ENCODE results near the gene NR6A1.

Gene NR6A1

GRCh38 chr9:124512806-124513204 lies 258.3 kb downstream of the NR6A1 start:
- no peak for DNase-seq

GRCh38 chr9:124511891-124512805 lies 259.0 kb downstream of the NR6A1 start:
- DNase-seq, result no peak

- no peak for DNase-seq
Measured at GRCh38 chr9:124511426-124511840, 259.7 kb downstream of the NR6A1 start.

DNA sequence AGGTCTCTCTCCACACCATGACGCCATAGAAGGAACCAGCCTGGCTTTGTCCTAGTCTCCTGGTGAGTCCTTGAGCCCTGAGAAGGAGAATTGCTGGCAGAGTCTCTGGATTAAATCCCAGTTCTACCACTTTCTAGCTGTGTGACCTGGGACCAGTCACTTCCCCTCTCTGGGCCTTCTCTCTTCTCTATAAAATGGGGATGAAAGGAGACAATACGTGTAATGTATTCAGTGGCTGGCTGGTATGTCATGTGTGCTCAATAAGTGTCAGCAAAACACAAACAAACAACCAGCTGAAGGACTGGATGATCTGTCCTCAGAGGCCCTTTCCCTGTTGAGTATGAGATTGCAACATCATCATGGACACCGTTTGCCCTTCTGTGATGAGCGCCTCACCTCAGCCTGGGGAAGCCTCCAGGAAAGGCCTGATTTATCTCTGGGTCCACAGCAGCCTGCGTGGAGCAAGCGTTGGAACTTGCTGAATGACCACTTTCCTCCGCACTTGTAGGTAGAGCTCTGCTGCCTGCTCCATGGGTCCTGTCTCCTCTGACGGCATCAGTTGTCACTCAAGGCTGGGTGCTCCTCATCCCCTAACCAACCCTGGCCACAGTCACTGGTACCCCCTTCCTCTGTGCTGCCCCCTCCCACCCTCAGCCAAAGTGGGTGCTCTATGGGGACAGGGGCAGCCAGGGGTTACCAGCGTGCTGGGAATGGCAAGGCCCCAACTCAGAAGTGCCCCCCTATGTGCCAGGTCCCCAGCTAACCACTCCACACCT lies 260.3 kb downstream of the NR6A1 start:
- DNase-seq, result no peak

GRCh38 chr9:124507880-124508423 lies 263.2 kb downstream of the NR6A1 start:
- no peak for DNase-seq

- DNase-seq, result no peak
Measured at GRCh38 chr9:124506931-124507879, 263.9 kb downstream of the NR6A1 start, which contains the start of gene NR5A1. NR5A1 (minus strand) TSS chr9:124507399; CDS start chr9:124503395, 4,004 bp downstream.

DNA sequence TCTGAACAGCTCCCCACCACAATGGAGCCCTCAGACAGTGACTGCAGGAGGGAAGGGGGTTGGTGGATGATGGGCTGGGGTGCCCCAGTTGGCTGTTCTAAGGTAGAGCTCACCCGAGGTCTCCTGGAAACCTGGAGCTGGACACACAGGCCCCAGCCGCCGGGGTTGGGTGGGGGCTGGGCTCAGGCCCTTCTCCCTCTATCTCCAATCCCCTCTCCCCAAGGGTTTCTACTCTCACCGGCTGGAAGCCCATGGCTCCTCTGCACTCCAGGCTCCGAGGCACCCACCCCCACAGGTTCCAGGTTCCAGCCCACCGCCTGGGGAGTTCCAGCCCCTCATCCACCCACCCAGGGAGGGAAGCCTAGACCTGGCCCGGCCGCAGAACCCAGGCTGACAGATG lies 264.7 kb downstream of the NR6A1 start:
- no peak for DNase-seq

GRCh38 chr9:124505901-124506346 lies 265.2 kb downstream of the NR6A1 start:
- DNase-seq, result no peak

- no peak for DNase-seq
Measured at GRCh38 chr9:124505006-124505900, 265.9 kb downstream of the NR6A1 start.

DNA sequence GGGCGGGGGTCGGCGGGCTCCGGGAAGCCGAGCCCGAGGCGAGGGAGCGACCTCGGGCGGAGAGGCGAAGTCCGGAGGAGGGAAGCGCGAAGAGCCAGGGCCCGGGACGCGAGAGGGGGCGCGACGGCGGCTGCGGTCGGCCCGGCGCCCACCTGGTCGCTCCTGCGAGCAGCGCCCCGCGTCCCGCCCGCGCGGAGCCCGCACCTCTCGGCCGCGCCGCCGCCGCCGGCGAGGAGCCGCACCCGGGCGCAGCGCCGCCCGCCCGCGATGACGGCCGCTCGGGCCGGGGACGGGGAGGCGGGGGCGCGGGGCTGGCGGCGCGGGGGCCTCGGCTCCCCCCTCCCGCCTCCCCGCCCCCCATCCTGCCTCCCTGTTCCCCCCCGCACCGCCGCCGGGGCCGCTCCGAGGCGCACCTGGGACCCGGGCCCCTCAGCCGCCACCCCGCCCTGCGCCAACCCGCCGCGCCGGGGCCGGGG lies 266.5 kb downstream of the NR6A1 start:
- no peak for DNase-seq

GRCh38 chr9:124503713-124504529 lies 267.2 kb downstream of the NR6A1 start:
- no peak for DNase-seq

DNA sequence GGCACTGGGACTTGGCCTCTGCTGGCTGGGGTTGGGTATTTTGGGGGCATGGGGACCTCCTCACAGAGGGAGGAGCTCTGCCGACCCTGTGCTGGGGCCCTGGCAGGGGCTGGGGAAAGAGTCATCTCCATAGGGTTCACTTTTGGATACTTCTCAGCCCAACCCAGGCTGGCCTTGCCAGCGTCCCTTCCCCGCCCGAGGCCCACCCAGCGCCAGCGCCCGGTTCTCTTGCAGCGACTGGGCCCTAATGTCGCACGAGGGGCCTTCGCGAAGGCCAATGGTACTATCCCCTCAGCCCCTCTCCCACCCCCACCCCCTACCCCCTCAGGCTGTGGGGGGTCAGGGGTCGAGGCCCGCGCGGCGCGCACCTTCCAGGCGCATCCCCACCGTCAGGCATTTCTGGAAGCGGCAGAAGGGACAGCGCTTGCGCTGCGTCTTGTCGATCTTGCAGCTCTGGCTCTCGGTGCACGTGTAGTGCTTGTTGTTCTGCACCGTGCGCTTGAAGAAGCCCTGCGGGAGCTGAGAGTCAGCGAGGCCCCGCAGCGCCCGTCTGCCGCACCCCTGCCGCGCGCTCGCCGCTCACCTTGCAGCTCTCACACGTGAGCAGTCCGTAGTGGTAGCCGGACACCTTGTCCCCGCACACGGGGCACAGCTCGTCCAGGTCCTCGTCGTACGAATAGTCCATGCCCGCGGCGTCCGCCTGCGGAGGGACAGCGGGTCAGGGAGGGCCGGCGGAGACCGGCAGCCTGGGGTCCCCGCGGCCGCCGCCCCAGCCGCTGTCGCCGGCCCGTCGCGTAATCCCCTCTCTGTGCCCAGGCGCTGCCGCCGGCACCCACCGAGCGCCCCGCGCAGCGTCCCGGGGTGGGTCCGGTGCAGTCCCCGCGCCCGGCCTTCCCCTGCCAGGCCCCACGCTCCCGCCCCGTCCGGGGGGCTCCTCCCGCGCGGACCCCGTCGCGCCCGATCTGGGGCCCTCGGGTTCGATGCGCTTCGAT lies 268.1 kb downstream of the NR6A1 start:
- no peak for DNase-seq

DNA sequence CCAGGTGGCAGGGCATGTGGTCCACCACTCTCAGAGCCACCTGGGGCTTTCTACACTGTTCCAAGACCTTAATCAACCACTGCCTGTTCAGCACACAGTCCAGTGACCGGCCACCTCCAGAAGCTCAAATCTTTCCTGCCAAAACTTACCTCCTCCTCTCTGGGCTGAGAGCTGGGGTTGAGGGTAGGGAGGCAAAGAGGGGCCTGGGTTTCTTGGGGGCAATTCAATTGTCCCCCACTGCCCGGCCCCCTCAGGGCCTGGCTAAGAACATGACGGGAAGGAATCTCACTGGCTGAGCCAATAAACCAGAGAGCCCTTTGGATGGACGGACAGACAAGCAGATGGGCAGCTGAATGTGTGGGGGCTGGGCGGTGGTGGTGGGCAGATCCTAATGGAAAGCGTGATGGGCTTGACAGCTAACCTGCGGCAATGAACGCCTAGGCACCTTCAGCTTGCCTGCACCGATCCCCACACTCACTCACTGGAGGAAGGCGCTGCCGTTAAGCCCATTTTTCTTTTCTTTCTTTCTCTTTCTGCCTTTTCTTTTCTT lies 269.3 kb downstream of the NR6A1 start:
- DNase-seq, result no peak

GRCh38 chr9:124500796-124501611 lies 270.1 kb downstream of the NR6A1 start:
- DNase-seq, result no peak

DNA sequence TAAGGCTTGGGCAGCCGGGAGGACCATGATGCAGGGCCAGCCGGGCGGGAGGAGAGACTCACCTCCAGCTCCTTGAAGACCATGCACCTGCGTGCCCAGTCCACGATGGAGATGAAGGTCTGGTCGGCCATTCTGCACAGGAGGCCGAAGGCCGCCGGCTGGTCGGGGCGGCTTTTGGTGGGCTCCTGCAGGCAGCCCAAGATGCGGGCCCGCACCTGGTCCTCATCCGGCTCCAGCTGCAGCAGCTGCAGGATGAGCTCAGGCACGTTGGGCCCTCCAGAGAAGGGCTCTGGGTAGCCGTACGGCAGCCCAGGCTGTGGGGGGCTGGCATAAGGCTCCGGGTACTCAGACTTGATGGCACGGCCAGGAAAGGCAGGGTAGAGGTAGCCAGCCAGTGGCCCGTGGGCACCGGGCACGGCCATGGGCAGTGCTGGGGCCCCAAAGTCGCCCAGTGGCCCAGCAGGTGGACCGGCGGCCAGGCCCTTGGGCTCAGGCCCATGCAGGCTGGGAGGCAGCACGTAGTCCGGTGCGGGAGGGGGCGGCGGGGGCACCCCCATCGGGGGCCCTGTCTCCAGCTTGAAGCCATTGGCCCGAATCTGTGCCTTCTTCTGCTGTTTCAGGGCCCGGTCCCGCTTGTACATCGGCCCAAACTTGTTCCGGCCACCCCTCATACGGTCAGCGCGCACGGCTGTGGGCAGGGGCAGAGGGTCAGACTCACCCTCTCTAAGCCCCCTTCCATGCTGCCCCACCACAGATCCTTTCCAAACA lies 270.9 kb downstream of the NR6A1 start:
- no peak for DNase-seq

DNA sequence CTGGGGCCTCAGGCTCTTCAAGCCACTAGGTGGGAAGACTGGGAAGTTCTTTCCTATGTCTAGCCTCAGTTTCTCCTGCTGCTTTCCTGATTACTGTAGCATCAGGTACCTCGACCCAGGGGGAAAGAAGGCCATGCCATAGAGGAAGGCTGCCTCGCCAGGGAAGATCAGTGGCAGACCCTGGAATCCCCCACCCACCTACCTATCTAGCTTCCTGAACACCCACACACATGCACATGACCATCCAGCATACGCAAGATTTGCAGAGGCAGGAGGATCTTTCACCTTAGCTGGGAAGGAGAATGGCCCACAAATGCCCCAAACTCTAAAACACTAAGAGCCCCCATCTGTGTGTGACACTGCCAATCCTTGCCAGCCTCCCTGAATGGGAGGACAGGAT lies 271.9 kb downstream of the NR6A1 start:
- DNase-seq, result no peak

Data from NCI-H2107 (cell line).